B cell (primary cell): ENCODE results near the gene PKP2. TPM values are rescaled to one million over a fixed set of nuclear protein-coding genes. Genes with fewer than 3 reads are reported as not detected.

Experiments used
- ATAC-seq: fragments of 200-7000 bp; cut with Tn5 transposase; one replicate; pipeline ENCODE4 v1.10.0; 2021; ENCODE audit warnings: low read depth, mild to moderate bottlenecking, moderate number of reproducible peaks, moderate library complexity
- CTCF ChIA-PET: fragments of 350-600 bp; sonication (Branson Sonifier 250); formaldehyde crosslinking; loops from one replicate; lab custom pipeline; 2021; ENCODE audit warnings: antibody characterized with exemption, inconsistent platforms; lab: Charles Lee
- POLR2A ChIA-PET: fragments of 350-600 bp; sonication (Branson Sonifier 250); formaldehyde crosslinking; loops from one replicate; lab custom pipeline; 2021; ENCODE audit warnings: antibody characterized with exemption; lab: Charles Lee
- DNase-seq: peaks from one replicate; pipeline ENCODE4 v3.0.0; 2013
- H2AFZ ChIP-seq: 2 replicates; pipeline ENCODE4 v1.6.1; 2012; ENCODE audit warnings: mild to moderate bottlenecking, low read depth, low read length; ENCODE audit not compliant: insufficient read depth, poor library complexity, severe bottlenecking
- H3K27ac ChIP-seq, 2 donors: 1 replicate in 1 of 2; 2 replicates in 1 of 2; pipeline ENCODE4 v1.5.1; 2012 to 2013; ENCODE audit warnings: low read length in 2 of 2, mild to moderate bottlenecking in 2 of 2, moderate library complexity in 1 of 2
- H3K27me3 ChIP-seq, 4 experiments: fragments of 200-600 bp in 1 of 4; sonication (generic) in 1 of 4; replicated peaks in 1 of 4; 1 replicate in 2 of 4; 2 replicates in 2 of 4; pipeline versions ENCODE4 v1.6.1 to v1.7.0; 2013 to 2016; ENCODE audit warnings: low read length in 3 of 4, mild to moderate bottlenecking in 2 of 4, mixed read lengths in 1 of 4, moderate library complexity in 1 of 4; ENCODE audit not compliant: insufficient read depth in 4 of 4, control insufficient read depth in 3 of 4; ENCODE audit errors: control extremely low read depth in 1 of 4
- H3K36me3 ChIP-seq, 2 experiments: replicated peaks in 1 of 2; 1 replicate in 1 of 2; 2 replicates in 1 of 2; pipeline versions ENCODE4 v1.6.1 to v1.7.1; 2013; ENCODE audit warnings: low read length in 1 of 2; ENCODE audit not compliant: insufficient read depth in 2 of 2, control insufficient read depth in 1 of 2; ENCODE audit errors: control extremely low read depth in 1 of 2, extremely low read depth in 1 of 2
- H3K4me1 ChIP-seq, 2 donors: fragments of 200-600 bp in 1 of 2; sonication (generic) in 1 of 2; 1 replicate in 1 of 2; 2 replicates in 1 of 2; pipeline versions ENCODE4 v1.5.1 to v1.6.1; 2013 to 2017; ENCODE audit warnings: low read length in 2 of 2; ENCODE audit not compliant: control insufficient read depth in 2 of 2, insufficient read depth in 2 of 2
- H3K4me2 ChIP-seq: replicated peaks from 2 replicates; pipeline ENCODE3; 2012; ENCODE audit warnings: mild to moderate bottlenecking, low read depth, low read length; ENCODE audit not compliant: poor library complexity, severe bottlenecking
- H3K4me3 ChIP-seq, 5 experiments: fragments of 200-600 bp in 1 of 5; sonication (generic) in 1 of 5; 1 replicate in 3 of 5; 2 replicates in 2 of 5; pipeline versions ENCODE4 v1.5.1 to v1.7.0; 2011 to 2016; ENCODE audit warnings: low read length in 4 of 5, mild to moderate bottlenecking in 4 of 5, low read depth in 2 of 5, control low read depth in 1 of 5, moderate library complexity in 1 of 5; ENCODE audit not compliant: insufficient read depth in 1 of 5; ENCODE audit errors: control extremely low read depth in 1 of 5, extremely low read depth in 1 of 5
- H3K79me2 ChIP-seq: fragments of 200-600 bp; sonication (generic); one replicate; pipeline ENCODE4 v1.6.0; 2016; ENCODE audit warnings: low read length; ENCODE audit not compliant: control insufficient read depth, insufficient read depth
- H3K9ac ChIP-seq: fragments of 200-600 bp; sonication (generic); 2 replicates; pipeline ENCODE4 v1.6.1; 2017; ENCODE audit warnings: mild to moderate bottlenecking, low read length, moderate library complexity
- H3K9me3 ChIP-seq, 3 donors: one replicate each; pipeline versions ENCODE4 v1.6.1 to v1.7.1; 2013; ENCODE audit warnings: low read length in 2 of 3; ENCODE audit not compliant: control insufficient read depth in 2 of 3, insufficient read depth in 1 of 3; ENCODE audit errors: control extremely low read depth in 1 of 3
- H4K20me1 ChIP-seq: 2 replicates; pipeline ENCODE4 v1.6.0; 2012; ENCODE audit warnings: mild to moderate bottlenecking, low read length; ENCODE audit not compliant: insufficient read depth, control insufficient read depth, poor library complexity, severe bottlenecking
- H3K27ac Mint-ChIP-seq: one replicate; pipeline ENCODE4 v1.8.0; 2021; ENCODE audit warnings: mixed read lengths
- H3K27me3 Mint-ChIP-seq: one replicate; pipeline ENCODE4 v1.8.0; 2021; ENCODE audit warnings: mixed read lengths
- H3K4me1 Mint-ChIP-seq: one replicate; pipeline ENCODE4 v1.8.0; 2021; ENCODE audit warnings: mixed read lengths
- H3K4me3 Mint-ChIP-seq: one replicate; pipeline ENCODE4 v1.8.0; 2021; ENCODE audit warnings: mixed read lengths
- H3K9me3 Mint-ChIP-seq: one replicate; pipeline ENCODE4 v1.8.0; 2022; ENCODE audit warnings: mixed read lengths; ENCODE audit not compliant: insufficient read depth
- EZH2 ChIP-seq: IDR thresholded peaks from 2 replicates; pipeline ENCODE4 v1.6.1; 2012; ENCODE audit warnings: borderline replicate concordance, low read depth, mild to moderate bottlenecking, moderate library complexity, low read length; ENCODE audit not compliant: insufficient read depth, poor library complexity, severe bottlenecking
- WGBS: methylation state at CpG from one replicate; pipeline ENCODE4 v1.1.5; 2013; ENCODE audit warnings: missing lambda C conversion rate; ENCODE audit not compliant: insufficient coverage; 5-methylcytosine and 5-hydroxymethylcytosine counted together
- intact Hi-C: fragments of 100-400 bp; cut with micrococcal nuclease; formaldehyde crosslinking; loops from one replicate; pipeline ENCODE4 v1.10.0; 2022
- polyA plus RNA-seq: library from polyadenylated mRNA; depleted of rRNA; stranded (reverse); fragments of >200 nt; gene quantifications from 2 replicates; pipeline ENCODE4 v1.2.3, GENCODE V29; 2012
- total RNA-seq, 2 donors: library from RNA; stranded (reverse); fragments of 120-200 nt in 1 of 2; gene quantifications; 1 replicate in 1 of 2; 2 replicates in 1 of 2; pipeline versions ENCODE4 v1.2.3 to v1.2.4, GENCODE V29; 2013 to 2022
- TF ChIP-seq, protein P1 (sequence below): fragments of 200-600 bp; IDR thresholded peaks from one replicate; pipeline ENCODE4 v1.8.0; 2022; ENCODE audit warnings: antibody characterized with exemption, mild to moderate bottlenecking

Gene PKP2
- total and polyA plus RNA-seq, 2 donors (not counting 1 experiment from before 2014, with no cell fraction given): not detected

DNA sequence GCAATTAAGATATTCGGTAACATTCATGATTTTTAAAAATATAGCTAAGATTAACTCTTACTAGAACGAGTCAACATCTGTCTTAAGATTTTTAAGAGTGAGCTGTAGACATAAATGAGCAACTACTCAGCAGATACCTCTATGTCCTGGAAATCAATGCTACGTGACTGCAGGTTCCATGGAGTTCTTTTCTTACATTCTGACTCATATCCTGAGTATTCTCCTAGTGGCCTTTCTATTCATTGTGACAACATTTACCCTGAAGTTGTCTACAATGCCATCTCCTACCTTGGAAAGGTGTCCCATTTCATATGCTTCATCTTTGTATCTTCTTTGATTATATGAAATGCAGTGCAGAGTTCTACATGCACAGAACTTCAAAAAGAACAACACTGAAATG is 59.9 kb downstream of the PKP2 start:
- Histone ChIP-seq H4K20me1 (no peaks in the 10 kb centered on the region), H3K9ac (no peak overlapping the region), H3K4me3 (no peak overlapping the region), H3K79me2 (no peaks in the 10 kb centered on the region), H3K4me1 (no peaks in the 10 kb centered on the region), H3K27me3 (no peaks in the 10 kb centered on the region), H3K9me3 (peaks cover 0 to 2% (median 0%) of the 10 kb centered on the region in 3 donors), H3K4me2 (no peak overlapping the region), H3K36me3 (no peaks in the 10 kb centered on the region), H3K27ac (no peak overlapping the region), H2AFZ (no peak overlapping the region)
- ChIA-PET POLR2A (no interaction called here), CTCF (no interaction called here)
- no peak overlapping the region for H3K27ac Mint-ChIP-seq
- no peak for DNase-seq
- H3K4me1 Mint-ChIP-seq: no peaks in the 10 kb centered on the region
- H3K4me3 Mint-ChIP-seq: no peak overlapping the region
- no peak for ATAC-seq
- H3K9me3 Mint-ChIP-seq: peaks cover 4% of the 10 kb centered on the region
- intact Hi-C loops: no loop called here
- no peak for TF ChIP-seq EZH2
- TF ChIP-seq, protein P1, sequence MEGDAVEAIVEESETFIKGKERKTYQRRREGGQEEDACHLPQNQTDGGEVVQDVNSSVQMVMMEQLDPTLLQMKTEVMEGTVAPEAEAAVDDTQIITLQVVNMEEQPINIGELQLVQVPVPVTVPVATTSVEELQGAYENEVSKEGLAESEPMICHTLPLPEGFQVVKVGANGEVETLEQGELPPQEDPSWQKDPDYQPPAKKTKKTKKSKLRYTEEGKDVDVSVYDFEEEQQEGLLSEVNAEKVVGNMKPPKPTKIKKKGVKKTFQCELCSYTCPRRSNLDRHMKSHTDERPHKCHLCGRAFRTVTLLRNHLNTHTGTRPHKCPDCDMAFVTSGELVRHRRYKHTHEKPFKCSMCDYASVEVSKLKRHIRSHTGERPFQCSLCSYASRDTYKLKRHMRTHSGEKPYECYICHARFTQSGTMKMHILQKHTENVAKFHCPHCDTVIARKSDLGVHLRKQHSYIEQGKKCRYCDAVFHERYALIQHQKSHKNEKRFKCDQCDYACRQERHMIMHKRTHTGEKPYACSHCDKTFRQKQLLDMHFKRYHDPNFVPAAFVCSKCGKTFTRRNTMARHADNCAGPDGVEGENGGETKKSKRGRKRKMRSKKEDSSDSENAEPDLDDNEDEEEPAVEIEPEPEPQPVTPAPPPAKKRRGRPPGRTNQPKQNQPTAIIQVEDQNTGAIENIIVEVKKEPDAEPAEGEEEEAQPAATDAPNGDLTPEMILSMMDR: no peak
- no peaks in the 10 kb centered on the region for H3K27me3 Mint-ChIP-seq
- WGBS: 86% methylated on average over 1 of the region's 3 CpGs

DNA sequence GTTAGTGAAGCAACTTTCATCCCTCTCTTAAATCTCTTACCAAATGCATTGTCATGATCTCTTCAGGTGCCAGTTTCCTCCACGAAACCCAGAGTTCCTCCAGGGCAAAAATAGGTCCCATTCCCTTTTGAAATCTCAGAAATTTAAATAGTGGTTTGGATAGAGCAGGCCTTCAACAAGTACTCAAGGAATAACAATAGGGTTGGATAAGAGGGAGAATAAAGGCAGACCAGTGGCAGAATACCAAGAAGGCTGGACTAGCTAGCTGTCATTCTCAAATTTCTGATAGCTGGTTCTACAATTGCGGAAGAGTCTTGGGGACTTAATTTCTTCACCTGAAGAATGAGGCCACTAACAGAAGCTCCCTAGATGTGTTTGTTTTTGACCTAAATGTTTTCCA is 62.5 kb downstream of the PKP2 start:
- Mint-ChIP-seq H3K9me3 (peaks cover 4% of the 10 kb centered on the region), H3K27me3 (no peaks in the 10 kb centered on the region), H3K4me1 (no peaks in the 10 kb centered on the region), H3K27ac (no peak overlapping the region), H3K4me3 (no peak overlapping the region)
- Histone ChIP-seq H3K4me2 (no peak overlapping the region), H4K20me1 (no peaks in the 10 kb centered on the region), H3K9me3 (peaks cover 0 to 2% (median 0%) of the 10 kb centered on the region in 3 donors), H2AFZ (no peak overlapping the region), H3K4me3 (no peak overlapping the region), H3K36me3 (no peaks in the 10 kb centered on the region), H3K79me2 (no peaks in the 10 kb centered on the region), H3K9ac (no peak overlapping the region), H3K27ac (no peak overlapping the region), H3K4me1 (no peaks in the 10 kb centered on the region), H3K27me3 (no peaks in the 10 kb centered on the region)
- no peak for TF ChIP-seq EZH2
- TF ChIP-seq, protein P1: no peak
- no peak for DNase-seq
- ChIA-PET CTCF (no interaction called here), POLR2A (no interaction called here)
- intact Hi-C loops: no loop called here
- no peak for ATAC-seq
- WGBS: no CpG with 5 or more reads among the region's 2 CpGs
